Heart right ventricle (tissue), 16 donors: ENCODE data around the gene ATRN. TPM values are rescaled to one million over a fixed set of nuclear protein-coding genes. Genes with fewer than 3 reads are reported as not detected.

Experiments
- ATAC-seq, 8 donors: fragments of 200-7000 bp; cut with Tn5 transposase; one replicate each; pipeline ENCODE4 v1.9.1; 2020; ENCODE audit warnings: mild to moderate bottlenecking in 8 of 8, moderate library complexity in 8 of 8, moderate number of reproducible peaks in 1 of 8
- DNase-seq, 2 donors: peaks; one replicate each; pipeline ENCODE4 v3.0.0-alpha.2; 2020
- H3K27ac ChIP-seq, 10 donors: fragments of 200-600 bp; sonication (generic) in 2 of 10; one replicate each; pipeline versions ENCODE4 v1.5.0 to v1.8.0; 2020 to 2022; ENCODE audit warnings: mild to moderate bottlenecking in 3 of 10
- H3K27me3 ChIP-seq, 7 donors: fragments of 200-600 bp; one replicate each; pipeline ENCODE4 v1.8.0; 2021 to 2022; ENCODE audit warnings: mild to moderate bottlenecking in 2 of 7
- H3K36me3 ChIP-seq, 9 donors: fragments of 200-600 bp; sonication (generic) in 1 of 9; one replicate each; pipeline versions ENCODE4 v1.5.0 to v1.8.0; 2020 to 2022; ENCODE audit warnings: mild to moderate bottlenecking in 2 of 9
- H3K4me1 ChIP-seq, 9 donors: fragments of 200-600 bp; sonication (generic) in 1 of 9; one replicate each; pipeline versions ENCODE4 v1.5.0 to v1.8.0; 2020 to 2022; ENCODE audit warnings: mild to moderate bottlenecking in 4 of 9
- H3K4me3 ChIP-seq, 10 donors: fragments of 200-600 bp; sonication (generic) in 2 of 10; one replicate each; pipeline versions ENCODE4 v1.5.0 to v1.8.0; 2020 to 2022; ENCODE audit warnings: mild to moderate bottlenecking in 7 of 10, moderate library complexity in 2 of 10
- H3K9me3 ChIP-seq, 11 donors: fragments of 200-600 bp in 10 of 11; sonication (generic) in 2 of 11; one replicate each; pipeline versions ENCODE4 v1.5.0 to v1.8.0; 2013 to 2022; ENCODE audit warnings: mild to moderate bottlenecking in 2 of 11, control low read depth in 1 of 11, moderate library complexity in 1 of 11
- WGBS, 2 donors: extraction: QIAGEN DNeasy Blood & Tissue Kit; methylation state at CpG; one replicate each; pipeline ENCODE4 v1.1.7; 2013; ENCODE audit warnings: inconsistent platforms in 1 of 2; 5-methylcytosine and 5-hydroxymethylcytosine counted together
- intact Hi-C, 10 donors: fragments of 100-400 bp; cut with DNase I; formaldehyde crosslinking; loops; one replicate each; pipeline versions ENCODE4 v1.11.1 to v1.14.2; 2022
- polyA plus RNA-seq, 2 donors: library from polyadenylated mRNA; stranded (reverse); fragments of 200-250 nt; gene quantifications; one replicate each; pipeline ENCODE4 v1.2.3, GENCODE V29; 2013
- total RNA-seq, 10 donors: library from RNA; stranded (reverse); fragmentation: NEBNext Ultra II Directional in 3 of 10; extraction: Animal tissue kit (Norgen Biotek cat#: 25700) in 3 of 10; gene quantifications; one replicate each; pipeline versions ENCODE4 v1.2.1 to v1.2.4, GENCODE V29; 2021 to 2023
- TF ChIP-seq, protein P1 (sequence below), 9 donors: fragments of 200-600 bp; sonication (generic) in 2 of 9; IDR thresholded peaks; one replicate each; pipeline versions ENCODE4 v1.5.0 to v1.8.0; 2021 to 2022; ENCODE audit warnings: antibody characterized with exemption in 9 of 9, mild to moderate bottlenecking in 5 of 9, moderate library complexity in 1 of 9
- donor health status: Arrhythmogenic right ventricular cardiomyopathy.
- donor health status: ischemic (EF 13 %, LVEDD 7.1; RV severe dilation, severe dysfunction).
- donor health status: healthy with polysubstance abuse.
- donor health status: DM: no; HTN: yes; CAD: no.
- donor health status: DM: no; HTN: no; CAD: no.
- donor health status: ischemic (EF 25% LVEDD 6.9; RV normal size, moderate dysfunction).
- donor health status: ischemic (EF 25% LVEDD 5.7; RV mildly dilated, moderate dysfunction).
- donor health status: healthy.
- donor health status: DM: yes; HTN: yes; CAD: no.
- donor health status: Ischemic cardiomyopathy.
- donor health status: ischemic (EF 35%, LVEDD 5.7; RV mildly dilated, moderate dysfunction).
- donor health status: nonischemic (EF 11% LVEDD 7.7; RV severe dilation, severe dysfunction).
- donor health status: DM: yes; HTN: yes; CAD: no.
- donor health status: PGD.
- donor health status: ischemic (EF 29% LVEDD 5.4; RV normal size, mild dysfunction).
- donor health status: nonischemic (EF 23%, LVEDD 6.1; RV moderate dilation, normal function).

Gene ATRN
- total and polyA plus RNA-seq, 12 donors: 4.6 to 44.0 (median 37.8) TPM

DNA sequence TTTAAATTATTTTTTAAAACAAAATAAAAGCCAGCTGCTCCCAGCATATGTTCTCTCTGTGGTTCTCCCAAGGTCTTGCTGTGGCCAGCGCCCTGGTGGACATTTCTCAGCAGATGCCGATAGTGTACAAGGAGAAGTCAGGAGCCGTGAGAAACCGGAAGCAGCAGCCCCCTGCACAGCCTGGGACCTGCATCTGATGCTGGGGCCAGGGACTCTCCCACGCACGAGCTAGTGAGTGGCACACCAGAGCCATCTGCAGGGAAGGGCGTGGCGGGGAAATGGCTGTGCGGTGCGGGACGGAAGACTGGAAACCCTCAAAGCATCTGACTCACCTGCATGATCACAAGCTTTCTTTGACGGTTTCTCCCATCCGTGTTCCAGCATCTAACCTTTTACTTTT, 175.8 kb downstream of the ATRN start:
- Histone ChIP-seq H3K27me3 (no peaks in the 10 kb centered on the region), H3K4me3 (no peak overlapping the region), H3K36me3 (peaks cover 0 to 92% (median 30%) of the 10 kb centered on the region in 9 donors), H3K9me3 (no peaks in the 10 kb centered on the region), H3K27ac (no peak overlapping the region), H3K4me1 (peaks cover 0 to 3% (median 0%) of the 10 kb centered on the region in 9 donors)
- DNase-seq (no peak), ATAC-seq (peak in 1 of 8 donors; percentile 20)
- intact Hi-C loops: no loop called here
- 84 to 88% methylated on average over 13 of the region's 13 CpGs for WGBS, 2 donors
- TF ChIP-seq, protein P1, sequence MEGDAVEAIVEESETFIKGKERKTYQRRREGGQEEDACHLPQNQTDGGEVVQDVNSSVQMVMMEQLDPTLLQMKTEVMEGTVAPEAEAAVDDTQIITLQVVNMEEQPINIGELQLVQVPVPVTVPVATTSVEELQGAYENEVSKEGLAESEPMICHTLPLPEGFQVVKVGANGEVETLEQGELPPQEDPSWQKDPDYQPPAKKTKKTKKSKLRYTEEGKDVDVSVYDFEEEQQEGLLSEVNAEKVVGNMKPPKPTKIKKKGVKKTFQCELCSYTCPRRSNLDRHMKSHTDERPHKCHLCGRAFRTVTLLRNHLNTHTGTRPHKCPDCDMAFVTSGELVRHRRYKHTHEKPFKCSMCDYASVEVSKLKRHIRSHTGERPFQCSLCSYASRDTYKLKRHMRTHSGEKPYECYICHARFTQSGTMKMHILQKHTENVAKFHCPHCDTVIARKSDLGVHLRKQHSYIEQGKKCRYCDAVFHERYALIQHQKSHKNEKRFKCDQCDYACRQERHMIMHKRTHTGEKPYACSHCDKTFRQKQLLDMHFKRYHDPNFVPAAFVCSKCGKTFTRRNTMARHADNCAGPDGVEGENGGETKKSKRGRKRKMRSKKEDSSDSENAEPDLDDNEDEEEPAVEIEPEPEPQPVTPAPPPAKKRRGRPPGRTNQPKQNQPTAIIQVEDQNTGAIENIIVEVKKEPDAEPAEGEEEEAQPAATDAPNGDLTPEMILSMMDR (IDR thresholded peaks at IDR 0.05): no peak

DNA sequence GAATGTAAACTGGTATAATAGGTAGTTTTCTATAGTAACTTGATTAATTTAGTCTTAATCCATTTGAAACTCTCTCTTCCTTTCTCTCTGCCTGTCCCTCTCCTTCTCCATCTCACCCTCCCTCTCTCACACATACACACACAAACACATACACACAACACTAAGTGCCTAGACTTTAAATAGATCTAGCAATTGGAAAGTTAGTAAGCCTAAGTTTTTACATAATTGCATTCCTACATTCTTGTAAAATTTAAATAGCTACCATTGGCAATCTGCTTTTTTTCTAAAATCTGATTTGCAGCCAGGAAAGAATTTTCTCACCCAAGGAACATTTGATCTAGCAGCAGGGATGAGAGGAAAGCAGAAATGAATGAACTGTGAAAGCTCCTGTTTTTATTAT, 176.7 kb downstream of the ATRN start:
- Histone ChIP-seq H3K27me3 (no peaks in the 10 kb centered on the region), H3K9me3 (no peaks in the 10 kb centered on the region), H3K4me1 (peaks cover 0 to 6% (median 0%) of the 10 kb centered on the region in 9 donors), H3K36me3 (peaks cover 0 to 84% (median 30%) of the 10 kb centered on the region in 9 donors), H3K4me3 (no peak overlapping the region), H3K27ac (no peak overlapping the region)
- intact Hi-C loops: no loop called here
- DNase-seq (no peak), ATAC-seq (no peak)
- TF ChIP-seq, protein P1 (IDR thresholded peaks at IDR 0.05): no peak

DNA sequence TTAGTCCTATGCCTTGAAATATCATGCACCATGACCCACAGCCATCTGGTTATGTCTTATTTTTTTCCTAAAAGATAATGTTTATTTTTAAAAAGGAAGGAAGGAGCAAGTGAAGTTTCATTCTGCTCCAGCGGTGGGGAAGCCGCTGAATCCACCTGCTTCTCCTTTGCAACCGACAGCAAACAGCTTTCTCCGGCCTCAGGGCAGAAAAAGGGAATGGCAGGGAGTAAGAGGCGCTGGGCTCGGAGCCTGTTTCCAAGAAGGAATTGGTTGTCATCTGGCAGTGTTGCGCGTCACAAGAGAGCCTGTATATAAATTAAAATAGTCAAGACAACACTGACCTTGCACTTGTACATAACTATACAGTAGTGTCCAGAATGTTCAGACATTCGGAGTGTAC, 178.1 kb downstream of the ATRN start:
- 93 to 95% methylated on average over 9 of the region's 9 CpGs for WGBS, 2 donors
- Histone ChIP-seq H3K4me3 (no peak overlapping the region), H3K4me1 (peaks cover 0 to 17% (median 0%) of the 10 kb centered on the region in 9 donors), H3K27me3 (no peaks in the 10 kb centered on the region), H3K36me3 (peaks cover 0 to 69% (median 30%) of the 10 kb centered on the region in 9 donors), H3K27ac (no peak overlapping the region), H3K9me3 (peaks cover 0 to 9% (median 0%) of the 10 kb centered on the region in 11 donors)
- DNase-seq: no peak
- ATAC-seq: no peak
- TF ChIP-seq, protein P1 (IDR thresholded peaks at IDR 0.05): no peak
- intact Hi-C loops: no loop called here

DNA sequence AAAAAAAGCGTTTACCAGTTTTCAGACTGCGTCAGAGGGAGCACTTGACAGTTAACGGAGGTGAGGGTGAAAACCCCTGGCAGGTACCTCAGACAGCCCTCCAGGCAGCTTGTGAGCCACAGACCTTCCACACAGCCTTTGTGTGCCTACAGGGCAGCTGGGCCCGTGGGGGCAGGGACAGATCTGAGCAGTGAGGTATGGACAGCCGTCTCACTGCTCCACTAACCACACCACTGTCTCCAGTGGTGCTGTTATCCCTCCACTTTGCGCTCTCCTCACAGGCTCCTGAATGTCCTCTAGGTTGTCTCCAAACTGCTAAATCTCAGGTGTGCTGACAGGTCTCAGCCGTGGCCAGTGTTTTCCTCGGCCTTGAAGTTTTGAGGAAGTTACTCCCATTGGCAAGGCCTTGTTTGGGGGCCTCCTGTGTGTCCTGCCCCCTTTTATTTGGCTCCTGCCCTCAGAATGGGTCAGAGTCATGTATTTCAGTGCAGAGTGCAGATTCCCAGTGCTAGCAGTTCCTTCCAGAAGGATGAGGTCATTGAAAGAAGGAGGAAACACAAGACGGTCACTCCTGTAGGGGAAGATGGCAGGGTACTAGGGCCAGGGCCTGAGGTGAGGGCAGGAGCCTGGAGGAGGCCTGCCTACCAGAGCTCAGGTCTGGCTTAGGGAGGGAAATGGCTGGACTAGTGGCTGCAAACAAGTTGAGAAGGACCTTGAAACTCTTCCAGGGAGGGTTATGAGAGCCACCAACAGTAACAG, 180.6 kb downstream of the ATRN start:
- no peak for ATAC-seq

More for the DNA sequence above, 180.6 kb downstream of the ATRN start:
- intact Hi-C loops: no loop called here
- H3K4me3 ChIP-seq: no peak overlapping the region
- DNase-seq: no peak
- H3K27ac ChIP-seq: no peak overlapping the region
- H3K4me1 ChIP-seq: peaks cover 0 to 17% (median 0%) of the 10 kb centered on the region in 9 donors
- 76 to 85% methylated on average over 9 of the region's 9 CpGs for WGBS, 2 donors
- no peaks in the 10 kb centered on the region for H3K27me3 ChIP-seq
- peaks cover 0 to 14% (median 0%) of the 10 kb centered on the region in 11 donors for H3K9me3 ChIP-seq
- peaks cover 0 to 46% (median 20%) of the 10 kb centered on the region in 9 donors for H3K36me3 ChIP-seq
- TF ChIP-seq, protein P1 (IDR thresholded peaks at IDR 0.05): no peak
